Measurements from ENCODE around the gene WBP2.

WBP2 gene

DNA sequence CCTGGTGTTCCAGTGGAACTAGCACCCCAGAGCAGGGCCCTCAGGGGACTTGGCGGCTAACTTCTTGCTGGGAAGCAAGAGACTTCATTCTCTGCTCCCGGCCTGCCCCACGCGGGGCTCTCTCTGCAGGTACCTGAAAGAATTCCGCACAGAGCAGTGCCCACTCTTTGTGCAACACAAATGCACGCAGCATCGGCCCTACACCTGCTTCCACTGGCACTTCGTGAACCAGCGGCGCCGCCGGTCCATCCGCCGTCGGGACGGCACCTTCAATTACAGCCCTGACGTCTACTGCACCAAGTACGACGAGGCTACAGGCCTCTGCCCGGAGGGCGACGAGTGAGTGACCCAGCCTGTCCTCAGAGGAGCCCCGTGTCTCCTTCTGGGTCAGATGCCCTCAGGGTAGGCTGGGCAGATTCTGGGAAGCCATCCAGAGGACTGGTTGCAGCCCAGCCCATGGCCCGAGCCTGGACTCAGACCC lies 45.5 kb downstream of the WBP2 start:
- Histone ChIP-seq H3K4me1 (ENCODE audit: control insufficient read depth, insufficient read depth, low read length) (no peaks in the 10 kb centered on the region), H3K9me3 (ENCODE audit: control insufficient read depth, insufficient read depth, low read length) (no peaks in the 10 kb centered on the region), H3K27ac (ENCODE audit: low read depth, low read length) (no peak overlapping the region), H3K4me3 (ENCODE audit: low read depth, low read length) (no peak overlapping the region), H3K36me3 (ENCODE audit: control insufficient read depth, insufficient read depth, low read length) (peaks cover 56% of the 10 kb centered on the region), H3K27me3 (ENCODE audit: control insufficient read depth, insufficient read depth, low read length) (no peaks in the 10 kb centered on the region), H3K9ac (ENCODE audit: low read depth, low read length) (no peak overlapping the region)

DNA sequence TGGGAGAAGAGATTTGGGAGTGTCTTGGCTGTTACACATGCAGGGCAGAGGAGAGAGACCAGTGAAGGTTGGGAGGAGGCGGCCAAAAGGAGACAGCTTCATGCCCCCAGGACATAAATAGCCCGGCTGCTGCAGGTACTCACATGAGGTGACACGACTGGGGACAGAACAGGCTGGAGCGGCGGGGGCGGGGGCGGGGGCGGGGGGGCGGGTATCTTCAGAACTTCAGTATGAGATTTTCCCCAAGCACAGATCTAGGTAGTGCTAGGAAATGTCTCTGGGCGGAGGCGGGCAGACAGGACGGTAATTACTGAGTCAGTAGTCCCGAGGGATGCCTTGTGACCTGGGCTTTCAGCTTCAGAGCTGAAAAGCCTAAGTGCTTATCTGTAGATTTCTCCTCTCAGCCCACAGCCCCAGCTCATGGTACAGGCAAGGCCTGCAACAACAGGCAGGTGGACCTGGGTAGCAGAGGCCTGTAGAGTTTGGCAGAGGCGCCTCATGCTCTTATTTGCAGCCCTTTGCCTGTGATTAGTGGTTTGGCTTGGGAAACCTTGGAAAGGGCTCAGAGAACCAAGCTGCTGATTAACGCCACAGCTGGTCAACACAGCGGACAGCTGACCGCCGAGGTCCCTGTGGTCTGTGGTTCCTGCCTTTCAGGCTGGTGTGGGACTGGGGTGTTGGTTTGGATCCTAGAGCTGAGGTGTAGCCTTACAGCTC lies 46.1 kb downstream of the WBP2 start:
- Histone ChIP-seq H3K4me1 (ENCODE audit: control insufficient read depth, insufficient read depth, low read length) (no peaks in the 10 kb centered on the region), H3K27me3 (ENCODE audit: control insufficient read depth, insufficient read depth, low read length) (no peaks in the 10 kb centered on the region), H3K4me3 (ENCODE audit: low read depth, low read length) (no peak overlapping the region), H3K27ac (ENCODE audit: low read depth, low read length) (no peak overlapping the region), H3K9me3 (ENCODE audit: control insufficient read depth, insufficient read depth, low read length) (no peaks in the 10 kb centered on the region), H3K9ac (ENCODE audit: low read depth, low read length) (no peak overlapping the region), H3K36me3 (ENCODE audit: control insufficient read depth, insufficient read depth, low read length) (peaks cover 52% of the 10 kb centered on the region)

GRCh38 chr17:75808549-75808904 lies 46.6 kb downstream of the WBP2 start:
- H3K9ac ChIP-seq (ENCODE audit: low read depth, low read length), result no peak overlapping the region
- H3K27me3 ChIP-seq (ENCODE audit: control insufficient read depth, insufficient read depth, low read length), result no peaks in the 10 kb centered on the region
- no peak overlapping the region for H3K4me3 ChIP-seq (ENCODE audit: low read depth, low read length)
- H3K36me3 ChIP-seq (ENCODE audit: control insufficient read depth, insufficient read depth, low read length), result peaks cover 51% of the 10 kb centered on the region
- H3K9me3 ChIP-seq (ENCODE audit: control insufficient read depth, insufficient read depth, low read length), result no peaks in the 10 kb centered on the region
- no peaks in the 10 kb centered on the region for H3K4me1 ChIP-seq (ENCODE audit: control insufficient read depth, insufficient read depth, low read length)
- no peak overlapping the region for H3K27ac ChIP-seq (ENCODE audit: low read depth, low read length)

DNA sequence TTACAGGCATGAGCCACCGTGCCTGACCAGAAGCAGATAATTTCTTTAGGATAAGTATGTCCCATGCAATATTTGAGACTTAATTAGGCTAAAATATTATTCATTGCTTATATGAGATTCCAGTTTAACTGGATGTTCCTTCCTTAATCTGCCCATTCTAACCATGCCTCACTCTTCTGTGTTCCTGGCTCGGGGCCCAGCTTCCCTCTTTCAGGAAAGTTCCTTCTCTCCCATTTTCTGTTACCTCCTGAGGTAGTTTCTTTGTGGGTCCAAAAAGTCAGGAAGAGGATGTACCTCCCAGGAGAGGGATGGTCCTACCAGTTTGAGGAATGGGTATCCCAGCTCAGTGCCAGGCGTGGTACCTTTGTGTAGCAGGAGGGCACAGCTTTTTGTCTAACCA lies 47.3 kb downstream of the WBP2 start:
- no peaks in the 10 kb centered on the region for H3K27me3 ChIP-seq (ENCODE audit: control insufficient read depth, insufficient read depth, low read length)
- H3K36me3 ChIP-seq (ENCODE audit: control insufficient read depth, insufficient read depth, low read length), result peaks cover 48% of the 10 kb centered on the region
- H3K4me1 ChIP-seq (ENCODE audit: control insufficient read depth, insufficient read depth, low read length), result no peaks in the 10 kb centered on the region
- H3K27ac ChIP-seq (ENCODE audit: low read depth, low read length), result no peak overlapping the region
- H3K4me3 ChIP-seq (ENCODE audit: low read depth, low read length), result no peak overlapping the region
- H3K9me3 ChIP-seq (ENCODE audit: control insufficient read depth, insufficient read depth, low read length), result no peaks in the 10 kb centered on the region
- H3K9ac ChIP-seq (ENCODE audit: low read depth, low read length), result no peak overlapping the region

DNA sequence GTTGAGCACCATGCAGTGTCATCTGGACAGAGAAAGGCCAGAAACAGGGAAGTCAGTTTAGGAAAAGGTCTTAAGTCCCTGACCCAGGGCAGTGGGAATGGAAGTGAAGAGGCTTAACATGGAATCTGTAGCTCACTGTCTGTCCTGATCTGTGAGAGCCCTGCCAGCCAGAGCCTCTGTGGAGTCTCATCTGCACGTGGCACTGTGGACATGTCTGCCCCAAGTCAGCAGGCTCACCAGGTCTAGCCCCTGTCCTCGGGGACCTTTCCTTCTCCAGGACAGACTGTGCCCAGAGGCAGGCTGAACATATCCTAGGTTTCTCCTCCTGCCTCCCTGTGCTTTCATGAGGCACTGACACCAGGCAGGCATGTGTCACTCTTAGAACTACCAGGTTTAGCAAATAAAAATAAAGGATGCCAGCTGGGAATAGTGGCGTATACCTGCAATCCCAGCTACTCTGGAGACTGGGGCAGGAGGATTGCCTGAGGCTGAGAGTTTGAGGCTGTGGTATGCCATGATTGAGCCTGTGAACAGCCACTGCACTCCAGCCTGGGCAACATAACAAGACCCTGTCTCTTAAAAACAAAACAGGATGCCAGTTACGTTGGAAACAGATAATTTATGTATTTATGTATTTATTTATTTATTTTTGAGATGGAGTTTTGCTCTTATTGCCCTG lies 48.2 kb downstream of the WBP2 start:
- Histone ChIP-seq H3K4me1 (ENCODE audit: control insufficient read depth, insufficient read depth, low read length) (no peaks in the 10 kb centered on the region), H3K27me3 (ENCODE audit: control insufficient read depth, insufficient read depth, low read length) (no peaks in the 10 kb centered on the region), H3K27ac (ENCODE audit: low read depth, low read length) (no peak overlapping the region), H3K36me3 (ENCODE audit: control insufficient read depth, insufficient read depth, low read length) (peaks cover 43% of the 10 kb centered on the region), H3K9ac (ENCODE audit: low read depth, low read length) (no peak overlapping the region), H3K9me3 (ENCODE audit: control insufficient read depth, insufficient read depth, low read length) (no peaks in the 10 kb centered on the region), H3K4me3 (ENCODE audit: low read depth, low read length) (no peak overlapping the region)

DNA sequence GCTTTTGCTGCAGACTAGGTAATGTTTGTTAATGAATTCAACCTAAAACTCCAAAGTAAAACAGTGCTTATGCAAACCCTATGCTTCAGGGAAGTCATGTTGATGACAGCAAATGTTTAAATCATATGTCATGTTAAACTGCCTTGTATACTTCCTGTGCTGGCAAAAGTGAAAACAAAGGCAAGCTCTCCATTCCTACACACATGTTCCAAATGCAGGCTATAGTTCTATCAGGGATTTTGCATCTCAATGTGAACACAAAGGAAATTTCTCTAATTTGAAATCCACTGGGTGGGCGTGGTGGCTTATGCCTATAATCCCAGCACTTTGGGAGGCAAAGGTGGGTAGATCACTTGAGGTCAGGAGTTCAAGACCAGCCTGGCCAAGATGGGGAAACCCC lies 51.3 kb downstream of the WBP2 start:
- Histone ChIP-seq H3K4me1 (ENCODE audit: control insufficient read depth, insufficient read depth, low read length) (no peaks in the 10 kb centered on the region), H3K9ac (ENCODE audit: low read depth, low read length) (no peak overlapping the region), H3K9me3 (ENCODE audit: control insufficient read depth, insufficient read depth, low read length) (no peaks in the 10 kb centered on the region), H3K27ac (ENCODE audit: low read depth, low read length) (no peak overlapping the region), H3K36me3 (ENCODE audit: control insufficient read depth, insufficient read depth, low read length) (peaks cover 30% of the 10 kb centered on the region), H3K4me3 (ENCODE audit: low read depth, low read length) (no peak overlapping the region), H3K27me3 (ENCODE audit: control insufficient read depth, insufficient read depth, low read length) (no peaks in the 10 kb centered on the region)

- Histone ChIP-seq H3K4me3 (ENCODE audit: low read depth, low read length) (no peak overlapping the region), H3K27me3 (ENCODE audit: control insufficient read depth, insufficient read depth, low read length) (no peaks in the 10 kb centered on the region), H3K9me3 (ENCODE audit: control insufficient read depth, insufficient read depth, low read length) (no peaks in the 10 kb centered on the region), H3K27ac (ENCODE audit: low read depth, low read length) (no peak overlapping the region), H3K36me3 (ENCODE audit: control insufficient read depth, insufficient read depth, low read length) (peaks cover 56% of the 10 kb centered on the region), H3K9ac (ENCODE audit: low read depth, low read length) (no peak overlapping the region), H3K4me1 (ENCODE audit: control insufficient read depth, insufficient read depth, low read length) (no peaks in the 10 kb centered on the region)
Measured at GRCh38 chr17:75799402-75799801, 55.7 kb downstream of the WBP2 start.

GRCh38 chr17:75795820-75796607 lies 59.1 kb downstream of the WBP2 start:
- Histone ChIP-seq H3K4me3 (ENCODE audit: low read depth, low read length) (no peak overlapping the region), H3K9me3 (ENCODE audit: control insufficient read depth, insufficient read depth, low read length) (no peaks in the 10 kb centered on the region), H3K36me3 (ENCODE audit: control insufficient read depth, insufficient read depth, low read length) (peaks cover 71% of the 10 kb centered on the region), H3K9ac (ENCODE audit: low read depth, low read length) (no peak overlapping the region), H3K27ac (ENCODE audit: low read depth, low read length) (no peak overlapping the region), H3K4me1 (ENCODE audit: control insufficient read depth, insufficient read depth, low read length) (no peaks in the 10 kb centered on the region), H3K27me3 (ENCODE audit: control insufficient read depth, insufficient read depth, low read length) (no peaks in the 10 kb centered on the region)
